H1 (cell line): ENCODE results near the gene RASD1. TPM values are rescaled to one million over a fixed set of nuclear protein-coding genes. Genes with fewer than 3 reads are reported as not detected.
A peak's percentile ranks its signal among the peaks of the same experiment; 100 is the strongest.

Experiments
- CTCF ChIA-PET: fragments of 300-600 bp; sonication (Branson Sonifier 250); formaldehyde crosslinking; loops from one replicate; lab custom pipeline; 2021; ENCODE audit not compliant: partially characterized antibody; lab: Charles Lee
- POLR2A ChIA-PET: fragments of 300-600 bp; sonication (Branson Sonifier 250); formaldehyde crosslinking; loops from one replicate; lab custom pipeline; 2021; ENCODE audit warnings: inconsistent platforms; ENCODE audit not compliant: partially characterized antibody; lab: Charles Lee
- DNase-seq, 2 experiments: peaks; one replicate each; pipeline versions ENCODE4 v3.0.0 to v3.0.0-alpha.2; 2010 to 2022; ENCODE audit warnings: low spot score in 2 of 2, low read depth in 1 of 2, mixed read lengths in 1 of 2
- FAIRE-seq: peaks from 2 replicates; lab custom pipeline; 2011; peaks lifted over from hg19 to GRCh38; lab: Jason Lieb, UNC
- H2AFZ ChIP-seq: 2 replicates; pipeline ENCODE4 v1.8.1; 2012; ENCODE audit warnings: low read length, inconsistent platforms
- H2AK5ac ChIP-seq: 2 replicates; pipeline ENCODE4 v1.6.1; 2013; ENCODE audit warnings: low read depth, low read length
- H2BK120ac ChIP-seq: replicated peaks from 2 replicates; pipeline ENCODE3; 2013; ENCODE audit warnings: low read depth, low read length, inconsistent platforms
- H2BK12ac ChIP-seq: 2 replicates; pipeline ENCODE4 v1.6.1; 2013; ENCODE audit warnings: low read depth, low read length
- H2BK15ac ChIP-seq: 2 replicates; pipeline ENCODE4 v1.6.1; 2013; ENCODE audit warnings: low read length
- H2BK20ac ChIP-seq: 2 replicates; pipeline ENCODE4 v1.6.1; 2013; ENCODE audit warnings: low read length
- H2BK5ac ChIP-seq: 2 replicates; pipeline ENCODE4 v1.6.1; 2013; ENCODE audit warnings: low read depth, low read length
- H3K14ac ChIP-seq: 2 replicates; pipeline ENCODE4 v1.6.1; 2013; ENCODE audit warnings: inconsistent platforms; ENCODE audit not compliant: insufficient read length
- H3K18ac ChIP-seq: 2 replicates; pipeline ENCODE4 v1.6.1; 2013; ENCODE audit warnings: low read length; ENCODE audit errors: extremely low read depth
- H3K23ac ChIP-seq: 2 replicates; pipeline ENCODE4 v1.6.1; 2013; ENCODE audit warnings: inconsistent platforms; ENCODE audit not compliant: insufficient read length
- H3K23me2 ChIP-seq: 2 replicates; pipeline ENCODE4 v1.6.1; 2013; ENCODE audit warnings: low read depth, low read length
- H3K27ac ChIP-seq: 2 replicates; pipeline ENCODE4 v1.6.1; 2011; ENCODE audit warnings: low read depth, low read length, inconsistent platforms
- H3K27me3 ChIP-seq, 4 experiments: replicated peaks in 1 of 4; 1 replicate in 1 of 4; 2 replicates in 3 of 4; pipeline versions ENCODE4 v1.6.1 to v1.8.1; 2011 to 2013; ENCODE audit warnings: low read length in 3 of 4, mild to moderate bottlenecking in 3 of 4, inconsistent platforms in 2 of 4, mixed read lengths in 2 of 4, moderate library complexity in 1 of 4; ENCODE audit not compliant: control insufficient read depth in 3 of 4, insufficient read depth in 3 of 4; ENCODE audit errors: extremely low read depth in 1 of 4
- H3K36me3 ChIP-seq, 4 experiments: 2 replicates each; pipeline versions ENCODE4 v1.6.1 to v1.8.1; 2011 to 2013; ENCODE audit warnings: mild to moderate bottlenecking in 4 of 4, low read length in 3 of 4, moderate library complexity in 2 of 4, control low read depth in 1 of 4, inconsistent platforms in 1 of 4; ENCODE audit not compliant: insufficient read depth in 4 of 4, control insufficient read depth in 2 of 4
- H3K4ac ChIP-seq: replicated peaks from 2 replicates; pipeline ENCODE3; 2013; ENCODE audit warnings: low read length, low read depth, mixed read lengths, inconsistent platforms; ENCODE audit not compliant: insufficient read length
- H3K4me1 ChIP-seq, 4 experiments: replicated peaks in 1 of 4; 1 replicate in 1 of 4; 2 replicates in 3 of 4; pipeline versions ENCODE4 v1.6.1 to v1.8.1; 2011 to 2013; ENCODE audit warnings: low read length in 3 of 4, inconsistent platforms in 2 of 4, mixed read lengths in 1 of 4; ENCODE audit not compliant: insufficient read depth in 4 of 4, control insufficient read depth in 3 of 4
- H3K4me2 ChIP-seq, 2 experiments: 2 replicates each; pipeline versions ENCODE4 v1.6.1 to v1.8.1; 2011 to 2013; ENCODE audit warnings: low read depth in 2 of 2, low read length in 2 of 2, control low read depth in 1 of 2, inconsistent platforms in 1 of 2, mild to moderate bottlenecking in 1 of 2; ENCODE audit not compliant: insufficient read depth in 1 of 2
- H3K4me3 ChIP-seq, 4 experiments: fragments of 200-600, 300-600 bp in 1 of 4; sonication (generic), shearing (Covaris generic), sonication (Bioruptor Twin) in 1 of 4; 2 replicates each; pipeline versions ENCODE4 v1.5.1 to v1.8.1; 2011 to 2016; ENCODE audit warnings: low read length in 4 of 4, low read depth in 3 of 4, control low read depth in 2 of 4, inconsistent platforms in 2 of 4, mild to moderate bottlenecking in 2 of 4, mixed read lengths in 1 of 4, moderate library complexity in 1 of 4; ENCODE audit not compliant: insufficient read depth in 2 of 4; ENCODE audit errors: extremely low read depth in 1 of 4
- H3K56ac ChIP-seq: replicated peaks from 2 replicates; pipeline ENCODE3; 2013; ENCODE audit warnings: low read depth, mild to moderate bottlenecking, mixed read lengths, low read length, inconsistent platforms; ENCODE audit not compliant: insufficient read length
- H3K79me1 ChIP-seq: 2 replicates; pipeline ENCODE4 v1.6.1; 2013; ENCODE audit warnings: low read depth, low read length, control low read depth
- H3K79me2 ChIP-seq, 2 experiments: 2 replicates each; pipeline versions ENCODE4 v1.6.1 to v1.8.1; 2012 to 2013; ENCODE audit warnings: low read length in 2 of 2, mild to moderate bottlenecking in 2 of 2, inconsistent platforms in 1 of 2; ENCODE audit not compliant: insufficient read depth in 2 of 2, control insufficient read depth in 1 of 2
- H3K9ac ChIP-seq, 4 experiments: replicated peaks in 1 of 4; 1 replicate in 1 of 4; 2 replicates in 3 of 4; pipeline versions ENCODE4 v1.6.1 to v1.8.1; 2011 to 2013; ENCODE audit warnings: low read depth in 3 of 4, low read length in 3 of 4, control low read depth in 2 of 4, mild to moderate bottlenecking in 2 of 4, moderate library complexity in 2 of 4, inconsistent platforms in 1 of 4; ENCODE audit errors: extremely low read depth in 1 of 4
- H3K9me3 ChIP-seq, 2 experiments: 2 replicates each; pipeline versions ENCODE4 v1.6.1 to v1.8.1; 2012 to 2013; ENCODE audit warnings: mild to moderate bottlenecking in 2 of 2, moderate library complexity in 2 of 2, control low read depth in 1 of 2, inconsistent platforms in 1 of 2, low read depth in 1 of 2, low read length in 1 of 2, mixed read lengths in 1 of 2; ENCODE audit not compliant: insufficient read depth in 2 of 2
- H4K20me1 ChIP-seq, 2 experiments: replicated peaks in 1 of 2; 2 replicates each; pipeline versions ENCODE3 to v1.8.1; 2011 to 2013; ENCODE audit warnings: inconsistent platforms in 2 of 2, low read length in 2 of 2, mild to moderate bottlenecking in 1 of 2; ENCODE audit not compliant: insufficient read depth in 2 of 2, control insufficient read depth in 1 of 2
- H4K5ac ChIP-seq: 2 replicates; pipeline ENCODE4 v1.6.1; 2013; ENCODE audit warnings: low read length, low read depth, mixed read lengths, inconsistent platforms; ENCODE audit not compliant: insufficient read length
- H4K8ac ChIP-seq: 2 replicates; pipeline ENCODE4 v1.8.0; 2013; ENCODE audit warnings: mild to moderate bottlenecking, moderate library complexity, low read length, inconsistent platforms; ENCODE audit not compliant: insufficient read depth; ENCODE audit errors: extremely low read depth
- H4K91ac ChIP-seq: replicated peaks from 2 replicates; pipeline ENCODE3; 2013; ENCODE audit warnings: low read length, mixed read lengths, inconsistent platforms; ENCODE audit not compliant: insufficient read length
- CHD2 ChIP-seq: IDR thresholded peaks from 2 replicates; pipeline ENCODE4 v1.6.1; 2012; ENCODE audit warnings: low read length, improper control_type of control experiment
- CREB1 ChIP-seq: IDR thresholded peaks from 2 replicates; pipeline ENCODE4 v1.6.1; 2012; ENCODE audit warnings: inconsistent platforms
- RAD21 ChIP-seq, 2 experiments: IDR thresholded peaks in 1 of 2; conservative IDR thresholded peaks in 1 of 2; 2 replicates each; pipeline ENCODE4 v1.6.1; 2011; ENCODE audit warnings: low read depth in 2 of 2, low read length in 2 of 2, improper control_type of control experiment in 1 of 2, inconsistent platforms in 1 of 2, mild to moderate bottlenecking in 1 of 2, moderate library complexity in 1 of 2
- YY1 ChIP-seq: IDR thresholded peaks from 2 replicates; pipeline ENCODE4 v1.6.1; 2011; ENCODE audit warnings: low read depth, mild to moderate bottlenecking, low read length
- WGBS, 2 experiments: shearing (Covaris generic) in 1 of 2; methylation state at CpG; one replicate each; pipeline versions ENCODE4 v1.1.6 to v1.1.7; 2013 to 2015; ENCODE audit warnings: low lambda C conversion rate in 2 of 2, mixed read lengths in 2 of 2, inconsistent platforms in 1 of 2, low coverage in 1 of 2, missing lambda C conversion rate in 1 of 2; ENCODE audit not compliant: insufficient replicate concordance in 2 of 2, insufficient coverage in 1 of 2, insufficient read length in 1 of 2; ENCODE audit errors: extremely low coverage in 1 of 2, missing lambda C conversion rate in 1 of 2; 5-methylcytosine and 5-hydroxymethylcytosine counted together
- polyA plus RNA-seq, 7 experiments: library from polyadenylated mRNA; depleted of rRNA in 3 of 7; stranded (reverse) in 5 of 7; unstranded in 2 of 7; fragments of >200 nt in 5 of 7; fragments of 200-250 nt in 2 of 7; gene quantifications; 1 replicate in 5 of 7; 2 replicates in 1 of 7; 4 replicates in 1 of 7; pipeline versions ENCODE4 v1.2.1 to v1.2.3, GENCODE V29; 2011 to 2013; ENCODE audit warnings: missing spikeins in 2 of 7, mixed read lengths in 2 of 7
- total RNA-seq: library from RNA; stranded (reverse); fragmentation: NEBNext Ultra II Directional; extraction: Animal tissue kit (Norgen Biotek cat#: 25700); gene quantifications from 2 replicates; pipeline ENCODE4 v1.2.1, GENCODE V29; 2021

RASD1 gene
- total and polyA plus RNA-seq, 2 of the 8 experiments (the other 6 are each of a cell fraction or from before 2014, with no cell fraction given): 2.3 to 2.6 TPM

DNA sequence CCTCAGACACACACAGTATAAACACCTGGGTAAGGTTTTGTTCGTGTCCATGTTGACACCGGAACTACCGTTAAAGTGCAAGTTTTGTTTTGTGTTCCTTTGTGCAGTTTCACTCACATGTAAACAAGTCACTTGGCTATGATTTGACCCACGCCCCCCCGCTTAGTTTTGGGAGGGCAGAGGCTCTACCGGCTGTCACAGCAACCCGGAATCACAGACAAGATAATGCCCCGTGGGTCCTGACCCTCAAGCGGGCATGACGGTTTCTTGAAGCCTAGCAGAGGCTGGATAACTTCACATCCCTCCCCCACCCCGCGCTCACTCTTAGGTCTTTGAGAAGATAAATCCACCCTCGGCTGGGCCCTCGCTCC lies 1.7 kb downstream of the RASD1 start:
- Histone ChIP-seq H3K27ac (no peak overlapping the region), H3K18ac (no peak overlapping the region), H4K5ac (no peak overlapping the region), H4K91ac (no peak overlapping the region), H2AK5ac (no peak overlapping the region), H2BK120ac (no peak overlapping the region), H3K9ac (no peak overlapping the region), H2BK20ac (no peak overlapping the region), H3K79me2 (0 out of 4 replicates have a peak, but pooled peaks cover 0 to 2% of the 10 kb centered on the region in 2 experiments), H3K9me3 (no peaks in the 10 kb centered on the region), H3K23ac (no peak overlapping the region), H3K23me2 (peaks cover 23% of the 10 kb centered on the region; the same call in 1 of the 2 replicates), H3K4me3 (peak overlapping the region; percentile 16 to 70 (median 50)), H3K79me1 (peaks cover 2% of the 10 kb centered on the region), H3K4me2 (peak overlapping the region; percentile 89 to 99), H3K27me3 (peaks cover 14 to 26% (median 22%) of the 10 kb centered on the region in 4 experiments; a peak in 6 of 7 replicates), H2AFZ (no peak overlapping the region), H4K20me1 (peaks cover 18 to 20% of the 10 kb centered on the region in 2 experiments), H2BK15ac (no peak overlapping the region), H3K36me3 (peaks cover 3 to 17% (median 8%) of the 10 kb centered on the region in 4 experiments; a peak in 7 of 8 replicates), H3K4ac (peak overlapping the region; percentile 24), H3K56ac (no peak overlapping the region), H2BK5ac (no peak overlapping the region), H4K8ac (no peak overlapping the region), H3K14ac (no peak overlapping the region), H3K4me1 (peaks cover 5 to 29% (median 22%) of the 10 kb centered on the region in 4 experiments), H2BK12ac (no peak overlapping the region)
- TF ChIP-seq CREB1: no peak
- TF ChIP-seq YY1: no peak
- TF ChIP-seq CHD2: no peak
- no peak for TF ChIP-seq RAD21 (IDR thresholded peaks at IDR 0.05 in 1 of 2, conservative IDR thresholded peaks at IDR 0.05 in 1 of 2; ENCODE audit: low read depth in 2 of 2, low read length in 2 of 2)
- CTCF ChIA-PET: interaction anchor here (0.8 to 5.7 kb wide), 3 partner anchors 73 to 148 kb away, joined by 4 to 81 read pairs (median 44); no protein-coding TSS in a partner anchor
- DNase-seq (no peak), FAIRE-seq (no peak)
- 20% methylated on average over 14 of the region's 14 CpGs; no CpG with 5 or more reads in 1 of the 2 experiments for WGBS, 2 experiments
- POLR2A ChIA-PET: interaction anchor here (1.1 to 4.7 kb wide), 6 partner anchors 73 to 342 kb away, joined by 3 to 25 read pairs (median 8); partner anchors contain the start of genes PEMT and SREBF1
